Lower leg skin (tissue), 4 donors: ENCODE results near the gene CELA1. TPM values are rescaled to one million over a fixed set of nuclear protein-coding genes. Genes with fewer than 3 reads are reported as not detected.

Experiments
- DNase-seq, 2 donors: peaks; one replicate each; pipeline ENCODE4 v3.0.0-alpha.2; 2019; ENCODE audit warnings: low spot score in 2 of 2
- H3K4me3 ChIP-seq: fragments of 200-600 bp; sonication (generic); 2 replicates; pipeline ENCODE4 v1.5.1; 2017; ENCODE audit warnings: mild to moderate bottlenecking, low read depth; ENCODE audit not compliant: poor library complexity, severe bottlenecking
- POLR2A ChIP-seq, 2 donors: fragments of 450-650 bp; IDR thresholded peaks; one replicate each; pipeline ENCODE4 v1.6.1; 2016 to 2017; ENCODE audit warnings: antibody characterized with exemption in 2 of 2, mild to moderate bottlenecking in 1 of 2, moderate library complexity in 1 of 2
- WGBS, 2 donors: methylation state at CpG; one replicate each; pipeline ENCODE4 v1.1.5; 2018; 5-methylcytosine and 5-hydroxymethylcytosine counted together
- intact Hi-C: fragments of 100-400 bp; cut with DNase I; formaldehyde crosslinking; loops from one replicate; pipeline ENCODE4 v1.15.0; 2023; ENCODE audit warnings: low total_unique reads
- total RNA-seq, 4 donors: library from RNA; depleted of rRNA; stranded (reverse); fragments of >200 nt; gene quantifications; one replicate each; pipeline ENCODE4 v1.1.0, GENCODE V29; 2016
- TF ChIP-seq, protein P1 (sequence below), 3 donors: fragments of 450-650 bp; IDR thresholded peaks; one replicate each; pipeline ENCODE4 v1.5.1; 2016; ENCODE audit warnings: antibody characterized with exemption in 3 of 3, mild to moderate bottlenecking in 3 of 3, moderate library complexity in 2 of 3

The CELA1 gene
- total RNA-seq, 4 donors from 2014 or later, result not detected

DNA sequence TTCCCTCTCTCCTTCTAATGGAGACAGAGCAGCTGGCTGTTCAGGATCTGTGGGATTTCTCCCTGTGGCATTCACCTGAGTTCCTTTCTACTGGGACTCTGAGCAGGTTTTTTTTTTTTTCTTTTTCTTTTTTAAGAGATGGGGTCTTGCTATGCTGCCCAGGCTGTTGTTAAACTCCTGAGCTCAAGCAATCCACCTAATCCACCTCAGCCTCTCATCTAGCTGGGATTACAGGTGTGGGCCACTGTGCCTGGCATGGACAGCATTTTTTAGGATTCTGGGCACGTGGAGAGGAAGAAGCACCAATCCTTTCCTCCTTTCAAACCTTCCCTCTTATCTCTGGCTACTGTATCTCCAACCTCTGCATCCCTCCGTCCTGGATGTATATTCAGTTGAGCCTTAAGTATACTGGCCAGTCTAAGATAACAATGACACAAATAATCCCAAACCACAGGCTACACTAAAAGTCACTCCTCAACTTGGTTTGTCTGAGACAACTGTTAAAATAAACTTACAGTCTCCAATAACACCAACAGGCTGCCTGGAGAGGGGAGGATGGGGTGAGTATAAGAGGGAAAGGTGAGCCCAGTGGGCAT is 16.4 kb upstream of the CELA1 start:
- 84 to 95% methylated on average over 2 of the region's 2 CpGs for WGBS, 2 donors
- TF ChIP-seq POLR2A (IDR thresholded peaks at IDR 0.05), result no peak
- TF ChIP-seq, protein P1, sequence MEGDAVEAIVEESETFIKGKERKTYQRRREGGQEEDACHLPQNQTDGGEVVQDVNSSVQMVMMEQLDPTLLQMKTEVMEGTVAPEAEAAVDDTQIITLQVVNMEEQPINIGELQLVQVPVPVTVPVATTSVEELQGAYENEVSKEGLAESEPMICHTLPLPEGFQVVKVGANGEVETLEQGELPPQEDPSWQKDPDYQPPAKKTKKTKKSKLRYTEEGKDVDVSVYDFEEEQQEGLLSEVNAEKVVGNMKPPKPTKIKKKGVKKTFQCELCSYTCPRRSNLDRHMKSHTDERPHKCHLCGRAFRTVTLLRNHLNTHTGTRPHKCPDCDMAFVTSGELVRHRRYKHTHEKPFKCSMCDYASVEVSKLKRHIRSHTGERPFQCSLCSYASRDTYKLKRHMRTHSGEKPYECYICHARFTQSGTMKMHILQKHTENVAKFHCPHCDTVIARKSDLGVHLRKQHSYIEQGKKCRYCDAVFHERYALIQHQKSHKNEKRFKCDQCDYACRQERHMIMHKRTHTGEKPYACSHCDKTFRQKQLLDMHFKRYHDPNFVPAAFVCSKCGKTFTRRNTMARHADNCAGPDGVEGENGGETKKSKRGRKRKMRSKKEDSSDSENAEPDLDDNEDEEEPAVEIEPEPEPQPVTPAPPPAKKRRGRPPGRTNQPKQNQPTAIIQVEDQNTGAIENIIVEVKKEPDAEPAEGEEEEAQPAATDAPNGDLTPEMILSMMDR (IDR thresholded peaks at IDR 0.05), result no peak
- intact Hi-C loops, result no loop called here
- DNase-seq, result no peak
- no peak overlapping the region for H3K4me3 ChIP-seq

GRCh38 chr12:51362307-51362706 is 15.8 kb upstream of the CELA1 start:
- no peak for DNase-seq
- WGBS, 2 donors, result 90 to 93% methylated on average over 6 of the region's 6 CpGs
- no peak overlapping the region for H3K4me3 ChIP-seq
- TF ChIP-seq POLR2A (IDR thresholded peaks at IDR 0.05), result no peak
- TF ChIP-seq, protein P1 (IDR thresholded peaks at IDR 0.05), result no peak
- intact Hi-C loops, result no loop called here

GRCh38 chr12:51361161-51362016 is 14.9 kb upstream of the CELA1 start:
- intact Hi-C loops, result no loop called here
- WGBS, 2 donors, result 93 to 95% methylated on average over 8 of the region's 8 CpGs
- no peak for TF ChIP-seq POLR2A (IDR thresholded peaks at IDR 0.05)
- TF ChIP-seq, protein P1 (IDR thresholded peaks at IDR 0.05), result no peak
- DNase-seq, result no peak
- H3K4me3 ChIP-seq, result no peak overlapping the region

DNA sequence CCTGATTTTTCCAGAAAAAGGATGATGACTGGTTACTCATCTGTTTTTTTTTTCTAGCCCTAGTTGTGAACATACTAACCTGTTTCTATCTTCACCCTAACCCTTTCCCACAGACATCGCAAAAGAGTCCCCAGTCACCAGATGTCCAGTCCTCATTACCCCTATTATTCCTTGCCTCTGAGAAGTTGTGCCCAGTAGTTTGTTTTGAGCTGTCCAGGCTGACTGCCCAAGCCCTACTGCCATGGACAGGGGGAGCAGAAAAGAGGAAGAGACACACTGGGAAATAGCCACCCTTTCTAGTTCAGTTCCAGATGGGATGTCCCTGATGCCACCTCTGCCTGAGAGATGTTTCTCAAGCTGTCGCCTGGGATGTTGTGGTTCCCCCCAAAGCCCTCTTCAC is 13.8 kb upstream of the CELA1 start:
- WGBS, 2 donors, result 91 to 97% methylated on average over 2 of the region's 2 CpGs
- TF ChIP-seq, protein P1 (IDR thresholded peaks at IDR 0.05), result no peak
- no peak for TF ChIP-seq POLR2A (IDR thresholded peaks at IDR 0.05)
- no peak for DNase-seq
- no peak overlapping the region for H3K4me3 ChIP-seq
- intact Hi-C loops, result no loop called here

GRCh38 chr12:51359851-51360250 is 13.4 kb upstream of the CELA1 start:
- no peak overlapping the region for H3K4me3 ChIP-seq
- DNase-seq, result no peak
- intact Hi-C loops, result no loop called here
- TF ChIP-seq, protein P1 (IDR thresholded peaks at IDR 0.05), result no peak
- TF ChIP-seq POLR2A (IDR thresholded peaks at IDR 0.05), result no peak
- WGBS, 2 donors, result 75 to 84% methylated on average over 4 of the region's 4 CpGs
